ENCODE measurements around the gene UBE2G1. TPM values are rescaled to one million over a fixed set of nuclear protein-coding genes. Genes with fewer than 3 reads are reported as not detected.

The UBE2G1 gene
- total and polyA plus RNA-seq, 2 of the 8 experiments (the other 6 are each of a cell fraction or from before 2014, with no cell fraction given) = 73.9 to 170 TPM

GRCh38 chr17:4375039-4375748 is 8.7 kb upstream of the UBE2G1 start:
- Histone ChIP-seq H3K23ac (ENCODE audit: insufficient read length) (no peak overlapping the region), H3K36me3 (ENCODE audit: control insufficient read depth in 2 of 4, insufficient read depth in 4 of 4, low read length in 3 of 4) (no peaks in the 10 kb centered on the region), H4K20me1 (replicated peaks in 1 of 2; ENCODE audit: control insufficient read depth in 1 of 2, insufficient read depth in 2 of 2, low read length in 2 of 2) (no peaks in the 10 kb centered on the region), H3K4ac (replicated peaks; ENCODE audit: insufficient read length, low read depth, low read length) (peak overlapping the region; percentile 60), H4K91ac (replicated peaks; ENCODE audit: insufficient read length, low read length) (peak overlapping the region; percentile 16), H3K9ac (replicated peaks in 1 of 4; ENCODE audit: extremely low read depth in 1 of 4, low read depth in 3 of 4, low read length in 3 of 4) (no peak overlapping the region), H3K9me3 (ENCODE audit: insufficient read depth in 2 of 2, low read depth in 1 of 2, low read length in 1 of 2) (no peaks in the 10 kb centered on the region), H2BK12ac (ENCODE audit: low read depth, low read length) (no peak overlapping the region), H2AK5ac (ENCODE audit: low read depth, low read length) (no peak overlapping the region), H3K23me2 (ENCODE audit: low read depth, low read length) (no peaks in the 10 kb centered on the region; the same call in 1 of the 2 replicates), H3K79me2 (ENCODE audit: control insufficient read depth in 1 of 2, insufficient read depth in 2 of 2, low read length in 2 of 2) (no peaks in the 10 kb centered on the region), H4K8ac (ENCODE audit: extremely low read depth, insufficient read depth, low read length) (no peak overlapping the region; the same call in 1 of the 2 replicates), H2BK5ac (ENCODE audit: low read depth, low read length) (no peak overlapping the region), H3K4me1 (replicated peaks in 1 of 4; ENCODE audit: control insufficient read depth in 3 of 4, insufficient read depth in 4 of 4, low read length in 3 of 4) (peaks cover 0 to 4% (median 0%) of the 10 kb centered on the region in 4 experiments; a peak in 2 of 7 replicates), H3K18ac (ENCODE audit: extremely low read depth, low read length) (no peak overlapping the region), H3K4me3 (ENCODE audit: extremely low read depth in 1 of 4, insufficient read depth in 2 of 4, low read depth in 3 of 4, low read length in 4 of 4) (no peak overlapping the region), H3K79me1 (ENCODE audit: low read depth, low read length) (no peaks in the 10 kb centered on the region), H3K14ac (ENCODE audit: insufficient read length) (no peak overlapping the region), H3K27ac (ENCODE audit: low read depth, low read length) (no peak overlapping the region), H3K56ac (replicated peaks; ENCODE audit: insufficient read length, low read depth, low read length) (no peak overlapping the region), H3K27me3 (replicated peaks in 1 of 4; ENCODE audit: control insufficient read depth in 3 of 4, extremely low read depth in 1 of 4, insufficient read depth in 3 of 4, low read length in 3 of 4) (no peaks in the 10 kb centered on the region), H2BK15ac (ENCODE audit: low read length) (0 out of 2 replicates have a peak overlapping the region, but pooled peaks have one; percentile 81), H4K5ac (ENCODE audit: insufficient read length, low read depth, low read length) (no peak overlapping the region), H2BK120ac (replicated peaks; ENCODE audit: low read depth, low read length) (no peak overlapping the region), H2AFZ (ENCODE audit: low read length) (peak overlapping the region; percentile 29), H3K4me2 (ENCODE audit: insufficient read depth in 1 of 2, low read depth in 2 of 2, low read length in 2 of 2) (no peak overlapping the region), H2BK20ac (ENCODE audit: low read length) (no peak overlapping the region)
- WGBS, 2 experiments (ENCODE audit: extremely low coverage in 1 of 2, insufficient coverage in 1 of 2, insufficient read length in 1 of 2, insufficient replicate concordance in 2 of 2, low coverage in 1 of 2, low lambda C conversion rate in 2 of 2, missing lambda C conversion rate in 1 of 2) = 85% methylated on average over 7 of the region's 7 CpGs; no CpG with 5 or more reads in 1 of the 2 experiments
- DNase-seq (ENCODE audit: low read depth in 1 of 2, low spot score in 2 of 2) (no peak), FAIRE-seq (no peak)
- ChIA-PET CTCF (ENCODE audit: partially characterized antibody) (interaction anchor here (0.7 kb wide), 1 partner anchor 166 kb away, joined by 3 read pairs; no protein-coding TSS in a partner anchor), POLR2A (ENCODE audit: partially characterized antibody) (interaction anchor here (1.2 to 1.4 kb wide), 2 partner anchors 8 to 27 kb away, joined by 3 to 4 read pairs; partner anchors contain the start of gene UBE2G1)
- TF ChIP-seq, protein P1, sequence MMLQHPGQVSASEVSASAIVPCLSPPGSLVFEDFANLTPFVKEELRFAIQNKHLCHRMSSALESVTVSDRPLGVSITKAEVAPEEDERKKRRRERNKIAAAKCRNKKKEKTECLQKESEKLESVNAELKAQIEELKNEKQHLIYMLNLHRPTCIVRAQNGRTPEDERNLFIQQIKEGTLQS (IDR thresholded peaks at IDR 0.05; ENCODE audit: insufficient read depth, low read depth, low read length) = no peak
- TF ChIP-seq MAX (IDR thresholded peaks at IDR 0.05) (no peak), RBBP5 (IDR thresholded peaks at IDR 0.05; ENCODE audit: borderline replicate concordance, low read depth, low read length) (no peak), YY1 (IDR thresholded peaks at IDR 0.05; ENCODE audit: low read depth, low read length) (no peak), CTBP2 (IDR thresholded peaks at IDR 0.05; ENCODE audit: borderline replicate concordance, insufficient read depth, insufficient read length, low read length) (no peak), HDAC2 (IDR thresholded peaks at IDR 0.05; ENCODE audit: borderline replicate concordance in 1 of 2, low read depth in 2 of 2, low read length in 2 of 2) (no peak), SIRT6 (IDR thresholded peaks at IDR 0.05; ENCODE audit: low read length) (no peak), SUZ12 (IDR thresholded peaks at IDR 0.05; ENCODE audit: low read length) (no peak), SP1 (IDR thresholded peaks at IDR 0.05; ENCODE audit: low read depth, low read length) (no peak), EP300 (IDR thresholded peaks at IDR 0.05; ENCODE audit: borderline replicate concordance in 1 of 2, low read depth in 2 of 2, low read length in 2 of 2) (no peak), POU5F1 (IDR thresholded peaks at IDR 0.05; ENCODE audit: low read depth, low read length) (no peak)

All from H1 (cell line).